Measurements from ENCODE around the gene GRIK1. TPM values are rescaled to one million over a fixed set of nuclear protein-coding genes. Genes with fewer than 3 reads are reported as not detected.

Gene GRIK1
- total and polyA plus RNA-seq, 5 donors, result not detected

DNA sequence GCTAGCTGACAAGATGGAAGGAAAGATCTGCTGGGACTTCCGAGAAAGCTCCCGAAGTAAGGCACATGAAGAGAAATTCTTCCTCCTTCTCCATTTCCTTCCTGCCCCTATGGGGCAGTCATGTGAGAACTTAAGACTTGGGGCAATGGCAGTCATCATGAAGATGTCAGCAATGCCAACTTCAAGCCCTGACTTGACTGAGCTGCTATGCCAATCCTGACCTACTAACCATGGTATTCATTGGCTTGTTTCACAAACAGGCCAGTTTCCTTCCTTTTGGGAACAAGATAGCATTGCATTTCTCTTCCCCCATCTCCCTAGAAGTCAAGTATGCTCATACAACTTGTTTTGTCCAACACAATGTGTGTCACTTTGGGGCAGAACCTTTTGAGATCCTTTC, 25.5 kb downstream of the GRIK1 start:
- 91% methylated on average over 2 of the region's 2 CpGs for WGBS
- intact Hi-C loops (cut with DNase I), result no loop called here
- H3K4me1 ChIP-seq (ENCODE audit: control insufficient read depth, insufficient read depth, low read length), result no peaks in the 10 kb centered on the region
- H3K4me3 ChIP-seq (ENCODE audit: low read length), result no peak overlapping the region
- H3K9me3 ChIP-seq (ENCODE audit: control insufficient read depth, low read length), result no peaks in the 10 kb centered on the region
- H3K27ac ChIP-seq (ENCODE audit: low read length), result no peak overlapping the region
- H3K27me3 ChIP-seq (ENCODE audit: control insufficient read depth, insufficient read depth), result no peaks in the 10 kb centered on the region
- ATAC-seq, result no peak
- DNase-seq, result no peak

DNA sequence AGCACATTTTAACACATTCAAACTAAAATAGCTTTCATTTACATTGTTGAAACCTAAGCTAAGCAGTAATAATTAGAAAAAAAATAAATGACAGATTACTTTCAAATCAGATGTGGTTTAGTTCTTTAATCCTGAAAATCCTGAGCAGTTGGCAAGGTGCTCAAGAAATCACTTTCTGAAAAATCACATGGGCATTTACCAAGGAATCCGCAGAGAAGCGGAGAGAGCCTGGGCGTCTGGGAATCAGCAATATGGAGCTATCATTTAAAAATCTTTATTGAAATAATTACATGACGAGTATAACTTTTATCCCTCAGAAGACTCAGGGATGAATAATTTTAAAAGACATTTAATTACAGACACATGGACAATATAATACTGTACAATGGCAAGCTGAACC, 30.2 kb downstream of the GRIK1 start:
- 91% methylated on average over 4 of the region's 4 CpGs for WGBS
- no peaks in the 10 kb centered on the region for H3K27me3 ChIP-seq (ENCODE audit: control insufficient read depth, insufficient read depth)
- H3K9me3 ChIP-seq (ENCODE audit: control insufficient read depth, low read length), result no peaks in the 10 kb centered on the region
- intact Hi-C loops (cut with DNase I), result no loop called here
- DNase-seq, result no peak
- no peaks in the 10 kb centered on the region for H3K4me1 ChIP-seq (ENCODE audit: control insufficient read depth, insufficient read depth, low read length)
- no peak for ATAC-seq
- H3K4me3 ChIP-seq (ENCODE audit: low read length), result no peak overlapping the region
- no peak overlapping the region for H3K27ac ChIP-seq (ENCODE audit: low read length)

DNA sequence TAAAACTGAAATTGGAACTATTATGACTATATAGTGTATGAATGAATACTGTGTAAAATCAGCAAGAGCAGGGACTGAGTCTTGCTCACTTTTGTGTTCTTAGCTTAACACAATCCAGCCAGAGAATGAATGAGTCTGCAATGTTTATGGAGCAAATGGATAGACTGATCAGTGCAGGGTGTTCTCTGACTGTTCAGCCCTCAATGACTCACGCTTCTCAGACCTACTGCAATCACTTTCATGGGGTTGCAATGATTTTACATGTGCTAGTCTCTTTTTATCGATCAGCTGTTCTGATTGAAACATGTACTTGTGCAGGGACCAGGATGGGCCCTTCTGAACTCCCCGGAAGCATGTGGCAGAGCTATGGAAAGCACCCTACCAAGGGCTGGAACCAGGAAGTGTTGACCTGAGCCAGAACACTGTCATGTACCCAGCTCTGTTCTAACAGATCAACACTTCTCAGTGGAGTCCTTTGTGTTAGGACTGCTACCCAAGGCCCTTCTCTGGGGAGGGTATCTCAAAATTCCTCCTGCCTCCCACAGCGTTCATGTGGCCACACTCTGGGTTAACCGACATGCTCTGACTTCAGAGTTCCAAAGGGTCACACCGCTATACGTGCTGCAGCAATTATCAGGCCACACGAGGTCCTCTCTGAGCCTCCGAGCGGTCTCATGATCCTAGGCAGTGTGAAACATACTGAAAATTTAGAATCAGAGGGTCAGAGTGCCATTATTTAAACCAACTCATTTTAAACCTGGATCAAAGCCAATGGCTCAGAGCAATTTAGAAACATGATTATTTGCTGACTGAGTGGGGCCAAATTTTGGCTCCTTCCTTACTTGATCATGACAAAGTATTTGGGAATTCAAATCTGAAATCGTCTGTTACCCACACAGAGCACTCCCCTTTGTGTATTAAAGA, 35.2 kb downstream of the GRIK1 start:
- Histone ChIP-seq H3K4me3 (ENCODE audit: low read length) (no peak overlapping the region), H3K4me1 (ENCODE audit: control insufficient read depth, insufficient read depth, low read length) (no peaks in the 10 kb centered on the region), H3K27me3 (ENCODE audit: control insufficient read depth, insufficient read depth) (no peaks in the 10 kb centered on the region), H3K27ac (ENCODE audit: low read length) (no peak overlapping the region), H3K9me3 (ENCODE audit: control insufficient read depth, low read length) (no peaks in the 10 kb centered on the region)
- DNase-seq (peak in 1 of 3 donors; percentile 9), ATAC-seq (no peak)
- 70% methylated on average over 11 of the region's 11 CpGs for WGBS
- intact Hi-C loops (cut with DNase I), result no loop called here

DNA sequence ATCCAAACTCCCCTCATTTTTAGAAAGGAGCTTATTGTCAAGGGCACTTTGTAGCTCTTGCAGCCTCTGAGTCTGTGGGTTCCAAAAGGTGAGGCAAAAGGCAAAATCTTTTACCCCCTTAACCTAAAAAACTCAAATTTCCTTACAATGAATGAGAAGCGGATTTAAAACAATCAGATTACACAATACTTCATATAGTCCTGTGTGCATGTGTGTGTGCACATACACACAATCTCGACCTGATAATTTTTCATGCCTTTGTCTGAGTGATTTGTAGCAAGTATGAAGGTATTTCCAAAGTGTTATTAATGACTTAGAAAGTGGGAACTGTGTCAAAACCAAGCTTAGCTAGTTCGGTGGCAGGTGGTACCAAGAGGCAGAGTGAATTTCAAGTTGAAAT, 42.9 kb downstream of the GRIK1 start:
- Histone ChIP-seq H3K4me1 (ENCODE audit: control insufficient read depth, insufficient read depth, low read length) (no peaks in the 10 kb centered on the region), H3K4me3 (ENCODE audit: low read length) (no peak overlapping the region), H3K9me3 (ENCODE audit: control insufficient read depth, low read length) (no peaks in the 10 kb centered on the region), H3K27me3 (ENCODE audit: control insufficient read depth, insufficient read depth) (no peaks in the 10 kb centered on the region), H3K27ac (ENCODE audit: low read length) (no peak overlapping the region)
- intact Hi-C loops (cut with DNase I), result no loop called here
- WGBS, result 72% methylated on average over 3 of the region's 3 CpGs
- ATAC-seq (no peak), DNase-seq (no peak)

DNA sequence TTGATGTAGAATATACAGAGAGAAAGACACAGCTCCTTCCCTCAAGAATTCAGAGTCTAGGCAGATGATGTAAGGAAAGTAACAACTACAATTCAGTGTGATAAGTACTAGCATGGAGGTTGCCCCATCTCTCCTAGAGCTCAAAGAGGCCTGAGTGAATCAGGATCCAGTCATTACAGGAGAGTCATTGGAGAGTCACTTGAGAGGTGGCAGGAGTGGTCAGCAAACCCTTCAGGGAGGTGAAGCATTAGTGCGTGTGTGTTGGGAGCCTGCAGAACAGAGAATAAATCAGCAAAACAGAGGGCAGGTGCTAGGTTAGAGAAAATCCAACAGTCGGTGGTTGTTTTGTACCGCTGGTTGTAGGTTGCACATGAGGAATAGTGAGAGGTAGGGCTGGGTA, 46.1 kb downstream of the GRIK1 start:
- DNase-seq (no peak), ATAC-seq (no peak)
- Histone ChIP-seq H3K27ac (ENCODE audit: low read length) (no peak overlapping the region), H3K27me3 (ENCODE audit: control insufficient read depth, insufficient read depth) (no peaks in the 10 kb centered on the region), H3K9me3 (ENCODE audit: control insufficient read depth, low read length) (no peaks in the 10 kb centered on the region), H3K4me3 (ENCODE audit: low read length) (no peak overlapping the region), H3K4me1 (ENCODE audit: control insufficient read depth, insufficient read depth, low read length) (no peaks in the 10 kb centered on the region)
- intact Hi-C loops (cut with DNase I), result no loop called here
- 92% methylated on average over 3 of the region's 3 CpGs for WGBS

DNA sequence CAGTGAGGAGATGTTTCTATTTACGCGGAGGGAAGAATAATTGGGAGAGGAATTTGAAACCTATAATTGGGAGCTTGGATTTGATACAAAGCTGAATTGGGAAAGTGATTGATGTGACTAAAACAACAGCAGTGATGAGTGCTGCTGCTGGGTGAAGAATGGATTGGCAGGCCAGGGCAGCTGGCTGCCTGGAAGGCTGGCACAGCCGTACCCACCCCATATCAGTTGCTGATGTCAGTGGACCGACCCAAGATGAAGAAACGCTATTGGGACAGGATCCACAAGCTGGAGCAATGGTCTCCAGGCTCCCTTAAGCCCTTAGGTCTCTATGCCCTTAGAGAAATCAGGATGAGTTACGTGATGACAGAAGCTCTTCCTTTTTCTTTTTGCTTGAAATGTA, 47.4 kb downstream of the GRIK1 start:
- H3K4me1 ChIP-seq (ENCODE audit: control insufficient read depth, insufficient read depth, low read length), result no peaks in the 10 kb centered on the region
- ATAC-seq, result no peak
- WGBS, result 81% methylated on average over 6 of the region's 6 CpGs

DNA sequence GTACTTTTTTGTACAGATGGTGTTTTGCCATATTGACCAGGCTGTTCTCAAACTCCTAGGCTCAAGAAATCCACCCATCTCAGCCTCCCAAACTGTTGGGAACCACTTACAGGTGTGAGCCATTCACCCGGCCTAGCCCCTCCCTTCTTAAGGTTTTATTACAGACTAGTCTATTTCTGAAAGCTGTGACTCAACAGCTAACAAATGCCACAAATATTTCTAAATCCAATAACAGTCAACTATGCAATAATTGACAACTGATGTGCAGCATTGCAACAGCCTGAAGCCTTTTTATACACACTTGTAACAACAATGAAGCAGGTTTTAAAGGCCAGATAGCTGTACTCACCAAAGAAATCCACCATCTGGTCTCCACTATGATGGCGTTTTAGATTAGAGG, 51.4 kb downstream of the GRIK1 start:
- Histone ChIP-seq H3K9me3 (ENCODE audit: control insufficient read depth, low read length) (no peaks in the 10 kb centered on the region), H3K27ac (ENCODE audit: low read length) (no peak overlapping the region), H3K4me1 (ENCODE audit: control insufficient read depth, insufficient read depth, low read length) (no peaks in the 10 kb centered on the region), H3K4me3 (ENCODE audit: low read length) (no peak overlapping the region), H3K27me3 (ENCODE audit: control insufficient read depth, insufficient read depth) (no peaks in the 10 kb centered on the region)
- ATAC-seq (no peak), DNase-seq (no peak)
- intact Hi-C loops (cut with DNase I), result no loop called here
- 58% methylated on average over 2 of the region's 2 CpGs for WGBS

More for the DNA sequence above, 47.4 kb downstream of the GRIK1 start:
- DNase-seq, result no peak
- intact Hi-C loops (cut with DNase I), result no loop called here
- Histone ChIP-seq H3K27me3 (ENCODE audit: control insufficient read depth, insufficient read depth) (no peaks in the 10 kb centered on the region), H3K4me3 (ENCODE audit: low read length) (no peak overlapping the region), H3K9me3 (ENCODE audit: control insufficient read depth, low read length) (no peaks in the 10 kb centered on the region), H3K27ac (ENCODE audit: low read length) (no peak overlapping the region)

DNA sequence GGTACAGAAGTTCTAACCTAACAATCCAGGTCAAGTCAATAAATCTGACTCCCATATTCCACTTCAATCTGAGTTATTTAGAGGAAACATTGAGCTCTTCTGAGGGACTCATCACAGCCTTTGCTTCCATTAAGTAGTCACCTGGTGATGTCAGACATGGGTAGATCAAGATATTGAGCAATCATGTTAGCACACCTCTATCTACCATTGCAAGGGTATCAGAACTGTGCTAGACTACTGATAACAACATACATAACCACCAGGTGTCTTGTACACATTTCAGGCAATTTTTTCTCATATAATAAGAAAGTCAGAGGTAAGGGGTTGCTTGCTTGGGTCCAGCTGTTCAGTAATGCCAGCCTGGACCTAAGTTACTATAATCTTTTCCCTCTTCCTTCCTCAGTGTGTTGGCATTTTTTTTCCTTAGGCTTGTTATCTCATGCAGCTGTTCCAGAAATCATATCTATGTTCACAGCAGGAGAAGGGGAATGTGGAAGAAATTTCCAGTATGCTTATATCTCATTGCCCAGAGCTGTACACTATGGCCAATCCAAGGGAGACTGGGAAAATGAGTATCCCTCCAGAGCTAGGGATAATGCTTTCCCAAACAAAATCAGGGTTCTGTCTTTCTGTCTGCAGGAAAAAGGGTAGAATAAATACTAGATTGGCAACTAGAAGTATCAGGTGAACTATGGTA, 52.3 kb downstream of the GRIK1 start:
- Histone ChIP-seq H3K4me1 (ENCODE audit: control insufficient read depth, insufficient read depth, low read length) (no peaks in the 10 kb centered on the region), H3K9me3 (ENCODE audit: control insufficient read depth, low read length) (no peaks in the 10 kb centered on the region), H3K4me3 (ENCODE audit: low read length) (no peak overlapping the region), H3K27ac (ENCODE audit: low read length) (no peak overlapping the region), H3K27me3 (ENCODE audit: control insufficient read depth, insufficient read depth) (no peaks in the 10 kb centered on the region)
- intact Hi-C loops (cut with DNase I), result no loop called here
- DNase-seq, result no peak
- no peak for ATAC-seq

DNA sequence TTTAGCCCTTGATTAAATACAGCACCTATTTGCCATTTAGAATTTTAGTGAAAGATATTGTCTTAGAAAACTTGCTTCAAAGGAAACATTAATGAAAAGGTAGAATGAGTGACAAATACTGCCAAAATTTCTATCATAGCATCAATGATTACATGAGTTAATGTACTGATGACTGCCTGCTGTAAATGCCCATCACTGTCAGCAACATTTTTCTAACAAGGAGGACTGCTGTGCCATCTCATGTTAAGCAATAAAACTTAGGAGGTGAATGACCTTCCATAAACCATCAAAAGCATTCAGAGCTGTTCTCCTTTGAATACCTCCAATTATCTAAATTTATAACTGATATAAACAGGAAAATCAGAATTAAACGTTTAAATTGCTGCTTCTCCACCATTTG, 54.3 kb downstream of the GRIK1 start:
- Histone ChIP-seq H3K27ac (ENCODE audit: low read length) (no peak overlapping the region), H3K4me1 (ENCODE audit: control insufficient read depth, insufficient read depth, low read length) (no peaks in the 10 kb centered on the region), H3K27me3 (ENCODE audit: control insufficient read depth, insufficient read depth) (no peaks in the 10 kb centered on the region), H3K4me3 (ENCODE audit: low read length) (no peak overlapping the region), H3K9me3 (ENCODE audit: control insufficient read depth, low read length) (no peaks in the 10 kb centered on the region)
- intact Hi-C loops (cut with DNase I), result no loop called here
- DNase-seq (no peak), ATAC-seq (no peak)
- 37% methylated on average over 1 of the region's 1 CpG for WGBS

DNA sequence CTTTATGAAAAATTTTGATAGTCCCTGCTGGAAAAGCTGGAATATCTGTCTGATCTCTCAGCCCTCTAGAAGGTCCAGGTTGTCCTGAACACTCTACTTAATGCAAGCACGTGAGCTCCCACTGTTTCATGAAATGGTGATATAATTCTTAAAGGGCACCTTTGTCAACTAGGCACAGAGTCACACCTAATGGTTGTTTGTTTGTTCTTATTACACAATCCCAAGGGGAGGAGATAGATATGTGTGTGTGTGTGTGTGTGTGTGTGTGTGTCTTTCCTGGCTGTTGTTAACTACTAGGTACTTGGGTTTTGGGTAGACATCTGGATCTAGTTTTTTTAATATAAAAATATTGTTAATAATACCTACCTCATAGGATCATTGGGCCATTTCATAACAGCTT, 63.9 kb downstream of the GRIK1 start:
- no peak overlapping the region for H3K4me3 ChIP-seq (ENCODE audit: low read length)
- WGBS, result 71% methylated on average over 1 of the region's 1 CpG
- no peaks in the 10 kb centered on the region for H3K9me3 ChIP-seq (ENCODE audit: control insufficient read depth, low read length)
- H3K27ac ChIP-seq (ENCODE audit: low read length), result no peak overlapping the region
- H3K27me3 ChIP-seq (ENCODE audit: control insufficient read depth, insufficient read depth), result no peaks in the 10 kb centered on the region
- intact Hi-C loops (cut with DNase I), result no loop called here
- no peak for ATAC-seq
- no peaks in the 10 kb centered on the region for H3K4me1 ChIP-seq (ENCODE audit: control insufficient read depth, insufficient read depth, low read length)
- DNase-seq, result no peak

DNA sequence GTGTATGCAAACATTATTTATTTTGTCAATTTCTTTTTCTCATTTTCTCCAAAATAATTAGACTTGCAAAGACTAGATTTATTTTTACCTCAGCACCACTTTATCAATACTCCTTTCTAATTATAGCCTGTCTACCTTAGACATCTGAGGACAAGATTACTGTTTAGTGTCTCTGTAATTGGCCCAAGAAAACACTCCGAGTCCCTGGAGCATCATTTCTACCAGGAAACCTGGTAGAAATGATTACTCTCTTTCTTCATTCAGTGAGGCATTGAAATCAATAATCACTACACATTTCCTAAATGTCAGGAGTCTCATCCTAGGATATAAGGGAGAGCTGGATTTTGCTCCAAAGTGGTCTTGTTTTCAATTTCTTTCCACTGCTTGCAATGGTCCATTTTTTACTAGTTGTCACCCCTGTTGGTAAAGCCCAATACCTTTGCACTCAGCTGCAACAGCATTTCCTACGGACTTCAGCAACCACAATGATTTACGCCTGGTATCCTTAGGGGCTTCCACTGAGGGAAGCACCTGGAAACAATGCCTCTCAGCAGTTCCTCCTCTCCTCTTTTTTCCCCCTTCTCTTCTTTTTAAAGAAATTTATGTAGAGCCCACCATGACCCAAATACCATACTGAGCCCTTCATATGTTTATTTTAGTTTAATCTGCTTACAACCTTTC, 64.6 kb downstream of the GRIK1 start:
- no peak for ATAC-seq
- Histone ChIP-seq H3K9me3 (ENCODE audit: control insufficient read depth, low read length) (no peaks in the 10 kb centered on the region), H3K4me1 (ENCODE audit: control insufficient read depth, insufficient read depth, low read length) (no peaks in the 10 kb centered on the region), H3K27ac (ENCODE audit: low read length) (no peak overlapping the region), H3K27me3 (ENCODE audit: control insufficient read depth, insufficient read depth) (no peaks in the 10 kb centered on the region), H3K4me3 (ENCODE audit: low read length) (no peak overlapping the region)
- WGBS, result 64% methylated on average over 3 of the region's 3 CpGs
- intact Hi-C loops (cut with DNase I), result no loop called here
- DNase-seq, result no peak
